Activated T-cell treated with anti-CD3 and anti-CD28 coated beads for 48 hours (primary cell): ENCODE measurements around the gene ACER3.
"Not testable (repeated sequence)": the region's sequence is repeated elsewhere in the genome, so short reads cannot be mapped to it uniquely, and the experiment has no call there.

Experiments
- DNase-seq: peaks from one replicate; pipeline ENCODE4 v3.0.0-alpha.2; 2020; ENCODE audit warnings: low read depth

The ACER3 gene

GRCh38 chr11:76836613-76837291 is 24.0 kb upstream of the ACER3 start:
- DNase-seq, result no peak

DNA sequence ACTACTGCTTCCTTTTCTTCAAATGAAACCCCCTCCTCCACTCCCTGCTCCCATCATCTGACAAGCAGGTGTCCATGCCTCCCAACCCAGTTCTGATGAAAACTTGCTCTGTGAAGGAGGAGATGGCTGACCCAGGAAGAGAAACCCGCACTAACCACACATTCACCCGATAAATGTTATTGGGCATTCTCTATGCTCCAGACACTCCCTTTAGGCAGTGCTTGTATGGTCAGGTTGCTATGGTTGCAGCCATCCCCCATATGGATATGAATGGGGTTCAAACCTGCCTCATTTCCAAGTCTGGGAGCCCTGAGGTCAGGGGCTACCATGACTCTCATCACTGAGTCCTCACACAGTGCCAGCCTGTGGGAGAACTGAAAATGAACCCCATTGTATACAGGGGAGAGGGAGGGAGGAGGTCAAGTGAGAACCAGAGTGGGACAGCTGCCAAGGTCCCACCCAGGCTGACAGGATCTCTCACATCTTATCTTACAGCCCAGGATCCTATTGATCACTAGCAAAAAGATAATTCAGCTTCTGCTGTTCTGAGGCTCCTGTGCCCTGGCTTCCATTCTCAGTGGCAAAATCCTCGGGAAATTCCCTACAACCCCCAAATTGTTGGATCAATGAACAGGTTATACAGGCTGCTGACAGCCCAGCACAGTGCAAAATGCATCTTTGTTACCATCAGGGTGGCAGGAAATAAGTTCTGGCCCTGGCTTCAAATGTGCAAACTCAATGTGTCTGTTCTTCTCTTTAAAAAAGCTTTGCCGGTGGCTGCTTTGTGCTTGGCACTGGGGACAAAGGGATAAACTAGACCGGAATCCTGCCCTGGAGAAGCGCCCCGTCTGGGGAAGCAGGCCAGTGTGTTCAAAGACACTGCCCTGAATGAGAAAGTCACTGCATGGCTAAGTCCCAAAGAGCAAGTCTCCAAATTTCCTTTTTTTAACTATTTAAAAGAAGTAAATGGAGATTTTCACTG is 22.7 kb upstream of the ACER3 start:
- no peak for DNase-seq

- DNase-seq, result no peak
Observed at GRCh38 chr11:76838678-76839068, 22.0 kb upstream of the ACER3 start.

- DNase-seq, result no peak
Observed at GRCh38 chr11:76839311-76839710, 21.4 kb upstream of the ACER3 start.

GRCh38 chr11:76841923-76842452 is 18.7 kb upstream of the ACER3 start:
- DNase-seq, result no peak

DNA sequence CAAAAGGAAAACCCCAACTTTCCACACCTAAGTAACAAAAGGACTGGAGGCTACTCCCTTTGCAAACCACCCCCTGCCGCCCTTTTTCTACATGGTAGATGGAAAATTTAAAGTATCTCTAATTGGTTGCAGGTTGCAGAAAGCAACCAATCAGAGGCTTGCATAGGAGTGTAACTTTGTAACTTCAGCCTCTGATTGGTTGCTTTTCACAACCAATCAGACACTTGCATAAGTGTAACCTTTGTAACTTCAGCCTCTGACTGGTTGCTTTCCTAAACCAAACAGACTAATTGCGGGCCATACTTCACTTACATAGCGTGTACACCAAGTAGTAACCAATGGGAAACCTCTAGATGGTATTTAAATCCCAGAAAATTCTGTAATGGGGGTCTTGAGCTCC is 16.8 kb upstream of the ACER3 start:
- no peak for DNase-seq

DNA sequence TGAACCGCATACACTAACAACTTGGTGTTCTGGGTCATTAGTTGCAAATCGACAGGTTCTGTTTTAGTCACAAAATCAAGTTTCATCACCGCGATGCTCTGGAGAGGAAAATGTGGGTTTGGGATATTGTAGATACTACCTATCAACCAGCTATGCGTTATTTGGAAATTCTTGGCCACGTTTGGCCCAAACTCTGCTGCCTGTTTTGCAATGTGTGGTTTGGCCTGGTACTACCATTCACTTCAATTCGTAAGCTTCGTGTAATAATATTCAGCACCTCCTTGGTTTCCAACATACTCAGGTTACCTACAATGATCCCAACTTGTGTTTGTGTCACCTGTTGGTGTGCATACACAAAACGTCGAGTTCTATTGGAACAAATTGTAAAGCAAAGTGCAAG is 16.2 kb upstream of the ACER3 start:
- no peak for DNase-seq

DNA sequence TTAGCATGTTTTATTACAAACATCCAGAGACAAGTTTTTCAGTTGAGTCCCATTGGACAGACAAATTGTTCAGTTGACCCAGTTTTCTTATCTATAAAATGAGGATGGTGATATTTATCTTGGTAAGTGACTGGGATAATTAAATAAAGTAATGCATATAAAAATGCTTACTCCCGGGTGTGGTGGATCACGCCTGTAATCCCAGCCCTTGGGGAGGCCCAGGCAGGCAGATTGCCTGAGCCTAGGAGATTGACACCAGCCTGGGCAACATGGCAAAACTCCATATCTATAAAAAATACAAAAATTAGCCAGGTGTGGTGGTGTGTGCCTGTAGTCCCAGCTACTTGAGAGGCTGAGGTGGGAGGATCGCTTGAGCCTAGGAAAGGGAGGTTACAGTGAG is 15.6 kb upstream of the ACER3 start:
- DNase-seq, result no peak

DNA sequence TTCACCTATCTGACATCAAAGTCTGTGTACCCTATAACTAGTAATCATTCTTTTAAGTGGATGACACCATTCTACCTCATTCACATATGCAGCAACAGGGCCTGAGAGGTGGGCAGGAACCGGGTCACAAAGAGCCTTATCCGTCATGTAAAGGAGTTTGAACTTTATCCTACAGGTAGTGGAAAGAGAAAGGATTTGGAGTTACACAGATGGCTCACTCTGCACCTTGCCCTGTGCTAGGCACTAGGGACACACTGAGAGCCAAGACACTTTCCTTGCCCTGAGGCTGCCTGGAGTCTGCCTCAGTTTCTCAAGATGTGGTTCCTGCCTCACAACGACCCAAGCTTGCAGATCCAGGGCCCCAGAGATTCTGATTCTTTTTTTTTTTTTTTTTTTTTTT is 14.3 kb upstream of the ACER3 start:
- no peak for DNase-seq

GRCh38 chr11:76849376-76849775 is 11.3 kb upstream of the ACER3 start:
- DNase-seq, result no peak

DNA sequence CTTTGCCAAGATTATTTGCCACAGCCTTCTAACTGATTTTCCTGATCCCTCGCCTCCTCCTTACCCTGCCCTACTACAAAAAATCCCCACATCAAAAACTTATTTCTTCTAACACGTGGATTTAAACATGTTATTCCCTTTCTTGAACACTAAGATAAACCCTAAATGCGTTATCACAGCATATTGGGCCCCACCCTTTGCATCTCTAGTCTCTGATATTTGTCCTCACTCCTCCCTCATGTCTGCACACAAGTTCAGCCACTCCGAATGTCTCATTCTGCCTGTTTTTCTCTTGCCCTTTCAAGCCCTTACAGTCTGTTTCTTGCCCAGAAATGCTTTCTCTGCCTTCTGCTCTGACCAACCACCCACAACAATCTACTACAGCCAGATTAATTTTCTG is 10.6 kb upstream of the ACER3 start:
- DNase-seq, result no peak

- no peak for DNase-seq
Observed at GRCh38 chr11:76850815-76851214, 9.9 kb upstream of the ACER3 start.

DNA sequence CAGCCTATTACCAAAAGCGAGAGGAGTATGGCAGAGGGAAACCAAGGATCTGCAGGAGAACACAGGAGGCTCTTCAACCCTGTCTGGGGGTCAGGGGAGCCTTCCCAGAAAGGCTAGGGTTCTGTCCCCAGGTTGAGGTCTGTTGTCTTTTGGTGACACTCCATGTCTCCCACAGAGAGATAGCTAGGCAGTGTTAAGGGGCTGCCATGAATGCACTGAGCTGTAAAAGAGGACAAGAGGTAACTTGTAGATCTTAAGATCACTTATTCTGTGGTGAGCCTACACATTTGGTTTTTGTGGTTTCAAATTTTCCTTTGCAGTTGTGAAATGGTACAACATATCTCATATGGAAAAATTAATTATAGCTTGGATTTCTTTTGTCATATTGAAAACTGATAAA is 6.0 kb upstream of the ACER3 start:
- no peak for DNase-seq

GRCh38 chr11:76855670-76856069 is 5.0 kb upstream of the ACER3 start:
- not testable (repeated sequence) for DNase-seq

GRCh38 chr11:76856106-76856505 is 4.6 kb upstream of the ACER3 start:
- no peak for DNase-seq

- no peak for DNase-seq
Observed at GRCh38 chr11:76856571-76856970, 4.1 kb upstream of the ACER3 start.

GRCh38 chr11:76857781-76858410 is 2.8 kb upstream of the ACER3 start:
- no peak for DNase-seq

DNA sequence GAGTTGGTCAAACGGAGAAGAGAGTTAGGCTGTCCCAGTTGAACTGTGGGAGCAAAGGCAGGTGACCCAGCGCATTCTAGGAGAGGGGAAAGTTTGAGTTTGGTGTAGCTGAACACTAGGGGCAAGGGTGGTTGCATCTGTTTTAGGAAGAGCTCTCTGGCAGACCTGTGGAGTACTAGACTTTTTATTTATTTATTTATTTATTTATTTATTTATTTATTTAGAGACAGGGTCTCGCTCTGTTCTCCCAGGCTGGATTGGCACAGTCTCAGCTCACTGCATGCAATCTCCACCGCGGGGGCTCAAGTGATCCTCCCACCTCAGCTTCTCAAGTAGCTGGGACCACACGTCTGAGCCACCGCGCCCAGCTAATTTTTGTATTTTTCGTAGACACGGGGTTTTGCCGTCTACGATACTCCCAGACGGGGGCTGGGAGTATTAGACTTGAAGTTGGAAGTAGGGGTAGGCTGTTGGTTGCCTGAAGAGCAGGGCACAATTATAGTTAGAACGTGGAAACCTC is 950 bp upstream of the ACER3 start:
- no peak for DNase-seq

- DNase-seq, result no peak
Observed at GRCh38 chr11:76861490-76861953, 804 bp downstream of the ACER3 start.

- not testable (repeated sequence) for DNase-seq
Observed at GRCh38 chr11:76862794-76863193, 2.1 kb downstream of the ACER3 start.

DNA sequence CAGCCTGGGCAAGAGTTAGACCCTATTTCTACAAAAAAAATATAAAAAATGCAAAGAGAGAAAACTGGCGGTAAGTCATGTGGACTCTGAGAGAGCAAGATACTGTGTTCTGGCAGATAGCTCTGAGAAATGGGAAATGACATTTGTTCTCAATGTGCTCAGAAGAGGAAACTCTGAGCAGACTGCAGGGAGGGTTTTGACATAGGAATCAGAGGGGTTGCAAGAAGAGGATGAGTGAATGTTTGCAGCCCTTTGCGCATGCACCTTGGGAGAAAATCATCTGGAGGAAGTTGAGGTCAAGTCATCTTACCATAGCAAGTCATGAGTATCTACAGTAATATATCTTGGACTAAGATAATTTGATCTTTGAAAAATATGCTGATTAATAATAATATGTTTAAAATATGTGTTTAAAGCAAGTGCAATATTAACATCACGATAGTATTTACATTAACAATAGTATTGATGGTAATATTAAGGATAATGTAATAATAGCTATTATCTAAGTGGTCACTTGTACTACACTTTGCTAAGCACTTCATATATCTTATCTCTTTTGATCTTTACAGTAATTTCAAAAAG is 2.6 kb downstream of the ACER3 start:
- DNase-seq, result no peak
